OCI-LY1 (cell line): Measurements from ENCODE around the gene RUVBL1.

Experiments
- CTCF ChIP-seq: fragments of 200-600 bp; sonication (generic), shearing (Covaris generic); IDR thresholded peaks from 2 replicates; pipeline ENCODE4 v1.5.1; 2017; ENCODE audit warnings: mild to moderate bottlenecking, antibody characterized with exemption, low read length, moderate library complexity, mixed read lengths
- EZH2 ChIP-seq: fragments of 200-600 bp; sonication (generic), shearing (Covaris generic); IDR thresholded peaks from 2 replicates; pipeline ENCODE4 v1.8.0; 2017; ENCODE audit warnings: borderline replicate concordance, mixed run types, mild to moderate bottlenecking, antibody characterized with exemption, low read length, moderate library complexity, mixed read lengths

GRCh38 chr3:128066114-128066513 lies 57.5 kb downstream of the RUVBL1 start:
- TF ChIP-seq CTCF (no peak), EZH2 (no peak)
